GM12873 (cell line): ENCODE results near the gene DLL1.

Experiments
- CTCF ChIP-seq: IDR thresholded peaks from 2 replicates; pipeline ENCODE4 v1.5.1; 2012; ENCODE audit warnings: low read depth, mild to moderate bottlenecking, moderate library complexity, low read length, control low read depth; ENCODE audit not compliant: insufficient read depth; ENCODE audit errors: missing control alignments

DLL1 gene

DNA sequence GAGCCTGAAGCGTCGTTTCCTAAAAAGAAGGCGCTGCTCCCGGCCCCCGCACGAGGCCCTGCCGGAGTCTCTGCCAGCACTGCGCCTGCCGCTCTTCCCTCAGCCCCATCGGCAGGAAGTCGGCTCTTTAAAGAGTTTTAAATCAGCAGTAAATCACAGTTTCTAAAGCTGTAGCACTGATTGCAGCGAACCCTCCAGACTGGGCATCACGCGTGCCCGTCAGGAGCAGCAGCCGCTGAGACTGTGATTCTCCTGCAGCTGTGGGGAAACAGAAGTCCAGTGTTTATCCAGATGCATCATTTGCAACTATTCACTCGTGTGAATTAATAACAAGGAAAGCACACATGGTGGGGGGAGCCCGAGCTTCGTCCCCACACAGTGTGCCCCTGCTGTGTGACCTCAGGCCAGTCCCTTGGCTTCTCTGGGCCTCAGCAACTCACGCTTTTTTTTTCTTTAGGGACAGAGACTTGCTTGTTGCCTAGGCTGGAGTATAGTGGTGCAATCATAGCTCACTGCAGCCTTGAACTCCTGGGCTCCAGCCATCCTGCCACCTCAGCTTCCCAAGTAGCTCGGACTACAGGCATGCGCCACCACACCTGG, 28.3 kb downstream of the DLL1 start:
- no peak for TF ChIP-seq CTCF

- no peak for TF ChIP-seq CTCF
Observed at GRCh38 chr6:170261643-170262488, 29.0 kb downstream of the DLL1 start.

- peak; percentile 13 for TF ChIP-seq CTCF
Observed at GRCh38 chr6:170260686-170261085, 30.2 kb downstream of the DLL1 start.

DNA sequence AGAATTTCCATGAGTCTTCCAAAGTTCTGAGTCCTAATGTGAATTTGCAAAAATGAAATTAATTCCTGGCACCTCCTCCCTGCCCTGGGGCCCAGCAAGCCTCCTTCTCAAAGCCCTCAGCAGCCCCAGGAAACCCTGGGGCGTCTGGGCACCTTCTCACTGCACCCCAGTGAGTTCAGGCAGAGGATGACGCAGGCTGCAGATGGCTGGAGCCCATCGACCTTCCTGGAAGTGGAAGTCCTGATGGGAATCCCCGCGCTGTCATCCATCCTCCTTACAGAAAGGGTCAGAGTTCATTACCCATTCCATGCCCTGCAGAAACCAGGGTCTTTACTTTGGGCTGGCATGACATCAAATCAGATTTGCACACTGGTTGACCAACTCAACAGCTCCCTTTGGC, 31.6 kb downstream of the DLL1 start:
- no peak for TF ChIP-seq CTCF

DNA sequence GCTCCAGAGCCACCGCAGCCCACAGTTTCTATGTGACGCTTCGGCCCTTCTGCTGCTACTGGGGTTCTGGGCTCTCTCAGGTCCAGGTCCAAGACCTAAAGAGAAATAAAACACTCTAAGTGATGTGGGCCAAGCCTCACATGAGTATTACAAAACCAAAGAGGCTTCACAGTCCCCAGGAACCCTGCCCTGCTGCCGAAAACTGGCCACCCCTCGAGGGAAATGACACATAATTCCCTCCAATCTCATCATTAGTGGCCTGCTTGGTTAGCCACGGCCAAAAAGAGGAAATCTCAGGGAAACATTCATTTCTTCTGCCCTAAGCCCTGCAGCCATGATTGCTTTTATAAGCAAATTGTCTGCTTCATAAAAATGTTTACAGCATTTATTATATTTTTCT, 32.5 kb downstream of the DLL1 start:
- TF ChIP-seq CTCF = no peak

- TF ChIP-seq CTCF = no peak
Observed at GRCh38 chr6:170257376-170257775, 33.5 kb downstream of the DLL1 start.

GRCh38 chr6:170256641-170257040, 34.2 kb downstream of the DLL1 start:
- no peak for TF ChIP-seq CTCF
